ENCODE results near the gene GID8.

The GID8 gene

GRCh38 chr20:62889411-62889810 is 48.5 kb upstream of the GID8 start:
- H3K4me3 ChIP-seq (ENCODE audit: insufficient read depth, low read length, poor library complexity, severe bottlenecking): no peak overlapping the region
- H3K9me3 ChIP-seq (ENCODE audit: insufficient read depth, low read length): no peaks in the 10 kb centered on the region
- no peak overlapping the region for H3K4me2 ChIP-seq (ENCODE audit: low read depth, low read length, poor library complexity, severe bottlenecking)
- no peak overlapping the region for H2AFZ ChIP-seq (ENCODE audit: low read depth, low read length, severe bottlenecking)
- H4K20me1 ChIP-seq (ENCODE audit: low read depth, low read length): no peaks in the 10 kb centered on the region
- no peak overlapping the region for H3K9ac ChIP-seq (ENCODE audit: low read length)
- no peaks in the 10 kb centered on the region for H3K27me3 ChIP-seq (ENCODE audit: low read length)
- H3K27ac ChIP-seq (ENCODE audit: low read depth, low read length): no peak overlapping the region
- H3F3A ChIP-seq (ENCODE audit: insufficient read depth): no peaks in the 10 kb centered on the region
- H3K79me2 ChIP-seq (ENCODE audit: insufficient read depth, low read length): no peaks in the 10 kb centered on the region
- no peaks in the 10 kb centered on the region for H3K9me2 ChIP-seq (replicated peaks; ENCODE audit: insufficient read depth, low read length)
- no peak for TF ChIP-seq EZH2phosphoT487 (conservative IDR thresholded peaks at IDR 0.05; ENCODE audit: low read length)
- no peak for TF ChIP-seq CTCF (IDR thresholded peaks at IDR 0.05; ENCODE audit: insufficient read depth, low read length, poor library complexity, severe bottlenecking)
- H3K36me3 ChIP-seq (ENCODE audit: low read length): peaks cover 27% of the 10 kb centered on the region

- no peak overlapping the region for H3K4me2 ChIP-seq (ENCODE audit: low read depth, low read length, poor library complexity, severe bottlenecking)
- no peak for TF ChIP-seq CTCF (IDR thresholded peaks at IDR 0.05; ENCODE audit: insufficient read depth, low read length, poor library complexity, severe bottlenecking)
- peaks cover 28% of the 10 kb centered on the region for H3K36me3 ChIP-seq (ENCODE audit: low read length)
- H2AFZ ChIP-seq (ENCODE audit: low read depth, low read length, severe bottlenecking): no peak overlapping the region
- H3K9me3 ChIP-seq (ENCODE audit: insufficient read depth, low read length): no peaks in the 10 kb centered on the region
- no peaks in the 10 kb centered on the region for H3F3A ChIP-seq (ENCODE audit: insufficient read depth)
- H3K27me3 ChIP-seq (ENCODE audit: low read length): no peaks in the 10 kb centered on the region
- no peak overlapping the region for H3K27ac ChIP-seq (ENCODE audit: low read depth, low read length)
- no peaks in the 10 kb centered on the region for H3K79me2 ChIP-seq (ENCODE audit: insufficient read depth, low read length)
- H4K20me1 ChIP-seq (ENCODE audit: low read depth, low read length): no peaks in the 10 kb centered on the region
- H3K4me3 ChIP-seq (ENCODE audit: insufficient read depth, low read length, poor library complexity, severe bottlenecking): no peak overlapping the region
- no peak overlapping the region for H3K9ac ChIP-seq (ENCODE audit: low read length)
- H3K9me2 ChIP-seq (replicated peaks; ENCODE audit: insufficient read depth, low read length): no peaks in the 10 kb centered on the region
Observed at GRCh38 chr20:62889871-62890270, 48.1 kb upstream of the GID8 start.

- Histone ChIP-seq H2AFZ (ENCODE audit: low read depth, low read length, severe bottlenecking) (no peak overlapping the region), H3K9ac (ENCODE audit: low read length) (no peak overlapping the region), H3K79me2 (ENCODE audit: insufficient read depth, low read length) (no peaks in the 10 kb centered on the region), H3F3A (ENCODE audit: insufficient read depth) (no peaks in the 10 kb centered on the region), H3K9me2 (replicated peaks; ENCODE audit: insufficient read depth, low read length) (no peaks in the 10 kb centered on the region), H3K4me3 (ENCODE audit: insufficient read depth, low read length, poor library complexity, severe bottlenecking) (no peak overlapping the region), H3K4me2 (ENCODE audit: low read depth, low read length, poor library complexity, severe bottlenecking) (no peak overlapping the region), H3K27ac (ENCODE audit: low read depth, low read length) (no peak overlapping the region), H4K20me1 (ENCODE audit: low read depth, low read length) (no peaks in the 10 kb centered on the region), H3K36me3 (ENCODE audit: low read length) (peaks cover 28% of the 10 kb centered on the region), H3K9me3 (ENCODE audit: insufficient read depth, low read length) (no peaks in the 10 kb centered on the region), H3K27me3 (ENCODE audit: low read length) (no peaks in the 10 kb centered on the region)
- TF ChIP-seq CTCF (IDR thresholded peaks at IDR 0.05; ENCODE audit: insufficient read depth, low read length, poor library complexity, severe bottlenecking) (no peak), EZH2phosphoT487 (conservative IDR thresholded peaks at IDR 0.05; ENCODE audit: low read length) (no peak)
Observed at GRCh38 chr20:62890444-62890843, 47.5 kb upstream of the GID8 start.

- Histone ChIP-seq H3K27ac (ENCODE audit: low read depth, low read length) (no peak overlapping the region), H3K27me3 (ENCODE audit: low read length) (no peaks in the 10 kb centered on the region), H4K20me1 (ENCODE audit: low read depth, low read length) (no peaks in the 10 kb centered on the region), H3K4me2 (ENCODE audit: low read depth, low read length, poor library complexity, severe bottlenecking) (no peak overlapping the region), H3K79me2 (ENCODE audit: insufficient read depth, low read length) (no peaks in the 10 kb centered on the region), H3K9me3 (ENCODE audit: insufficient read depth, low read length) (no peaks in the 10 kb centered on the region), H3K9ac (ENCODE audit: low read length) (no peak overlapping the region), H3F3A (ENCODE audit: insufficient read depth) (no peaks in the 10 kb centered on the region), H3K4me3 (ENCODE audit: insufficient read depth, low read length, poor library complexity, severe bottlenecking) (no peak overlapping the region), H2AFZ (ENCODE audit: low read depth, low read length, severe bottlenecking) (no peak overlapping the region), H3K36me3 (ENCODE audit: low read length) (peaks cover 28% of the 10 kb centered on the region), H3K9me2 (replicated peaks; ENCODE audit: insufficient read depth, low read length) (no peaks in the 10 kb centered on the region)
- TF ChIP-seq EZH2phosphoT487 (conservative IDR thresholded peaks at IDR 0.05; ENCODE audit: low read length) (no peak), CTCF (IDR thresholded peaks at IDR 0.05; ENCODE audit: insufficient read depth, low read length, poor library complexity, severe bottlenecking) (no peak)
Observed at GRCh38 chr20:62891111-62891510, 46.8 kb upstream of the GID8 start.

All from SU-DHL-6 (cell line).